HG03039 (cell line): ENCODE measurements around the gene TIMP2.

Experiments used
- ATAC-seq: cut with Tn5 transposase; IDR thresholded peaks from one replicate; pipeline ENCODE4 v1.9.1; 2021; ENCODE audit warnings: mild to moderate bottlenecking, moderate library complexity; ENCODE audit not compliant: unreplicated experiment

Gene TIMP2

GRCh38 chr17:78819806-78820792, 105.1 kb downstream of the TIMP2 start:
- ATAC-seq = no peak

DNA sequence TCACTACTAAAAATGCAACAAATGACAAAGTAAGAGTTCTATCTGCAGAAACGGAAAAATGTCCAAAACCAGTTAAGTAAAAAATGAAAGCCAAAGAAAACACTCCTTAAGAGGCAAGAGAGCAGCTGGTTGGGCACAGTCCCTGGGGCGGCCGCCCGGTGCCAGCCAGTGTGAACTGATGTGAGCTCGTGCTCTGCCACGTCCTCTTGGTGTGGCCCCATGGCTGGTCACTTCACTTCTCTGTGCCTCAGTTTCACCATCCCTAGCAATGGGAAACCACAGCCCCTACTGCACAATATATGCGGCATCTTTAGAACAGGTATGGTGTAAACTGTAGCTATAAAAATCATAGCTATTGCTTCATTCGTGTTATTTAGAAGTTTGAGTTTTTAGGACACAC, 105.8 kb downstream of the TIMP2 start:
- no peak for ATAC-seq

GRCh38 chr17:78818932-78819331, 106.3 kb downstream of the TIMP2 start:
- no peak for ATAC-seq

GRCh38 chr17:78818152-78818846, 106.9 kb downstream of the TIMP2 start:
- no peak for ATAC-seq

DNA sequence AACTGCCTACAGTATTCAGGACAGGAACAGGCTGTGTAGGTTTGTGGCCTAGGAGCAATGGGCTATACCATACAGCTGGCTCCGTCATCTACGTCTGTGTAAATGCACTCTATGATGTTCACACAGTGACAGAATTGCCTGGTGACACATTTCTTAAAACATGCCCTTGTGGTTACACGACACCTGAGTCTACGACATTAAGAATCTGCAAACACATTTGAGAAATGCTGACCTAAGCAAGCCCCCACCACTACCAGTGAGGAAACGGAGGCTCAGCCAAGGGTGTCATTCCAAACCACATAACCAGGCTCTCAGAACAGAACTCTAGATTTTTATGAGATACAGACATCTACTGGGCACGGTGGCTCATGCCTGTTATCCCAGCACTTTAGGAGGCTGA, 108.1 kb downstream of the TIMP2 start:
- ATAC-seq = no peak

DNA sequence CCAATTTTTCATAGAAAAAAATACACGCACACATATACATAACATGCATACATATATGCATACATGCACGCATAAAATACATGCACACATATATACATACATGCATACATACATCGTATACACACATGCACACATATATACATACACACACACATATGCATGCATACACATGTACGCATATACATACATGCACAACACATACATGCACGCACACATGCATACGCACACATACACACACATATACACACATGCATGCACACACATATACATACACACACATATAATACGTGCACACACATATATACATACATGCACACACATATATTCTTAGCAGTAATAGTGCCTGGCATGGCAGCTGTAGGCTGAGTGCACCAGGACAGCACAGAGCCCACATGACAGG, 109.5 kb downstream of the TIMP2 start:
- ATAC-seq = no peak

DNA sequence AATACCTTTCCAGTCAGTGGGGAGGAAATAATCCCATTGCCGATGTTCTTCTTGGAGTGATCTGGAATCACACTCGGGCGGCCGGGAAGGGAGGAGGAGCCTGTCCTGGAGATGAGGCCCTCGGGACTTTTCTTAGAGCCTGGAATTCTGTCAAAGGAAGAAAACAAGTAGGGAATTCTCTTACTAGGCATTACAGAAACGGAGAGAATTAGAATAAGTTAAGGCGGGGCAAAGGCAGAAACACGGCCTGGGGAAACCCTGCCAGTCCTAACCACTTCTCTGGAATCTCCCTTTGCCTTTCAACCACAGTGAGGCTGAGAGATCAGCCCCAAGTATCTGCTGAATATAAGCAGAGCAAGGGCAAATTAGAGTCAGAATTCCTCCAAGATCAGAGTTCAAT, 112.3 kb downstream of the TIMP2 start:
- ATAC-seq = no peak

DNA sequence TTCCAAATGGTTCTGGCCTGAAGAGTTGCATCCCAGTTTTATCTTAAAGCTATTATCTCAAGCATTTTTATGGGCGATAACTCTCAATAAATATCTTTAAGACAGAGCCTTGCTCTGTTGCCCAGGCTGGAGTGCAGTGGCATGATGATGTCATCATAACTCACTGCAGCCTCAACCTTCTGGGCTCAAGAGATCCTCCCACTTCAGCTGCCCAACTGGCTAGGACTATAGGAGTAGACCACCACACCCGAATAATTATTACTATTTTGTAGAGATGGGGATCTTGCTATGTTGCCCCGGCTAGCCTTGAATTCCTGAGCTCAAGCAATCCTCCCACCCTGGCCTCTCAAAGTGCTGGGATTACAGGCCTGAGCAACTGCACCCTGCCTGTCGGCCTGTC, 117.0 kb downstream of the TIMP2 start:
- no peak for ATAC-seq

- ATAC-seq = no peak
Measured at GRCh38 chr17:78806451-78806850, 118.7 kb downstream of the TIMP2 start.

DNA sequence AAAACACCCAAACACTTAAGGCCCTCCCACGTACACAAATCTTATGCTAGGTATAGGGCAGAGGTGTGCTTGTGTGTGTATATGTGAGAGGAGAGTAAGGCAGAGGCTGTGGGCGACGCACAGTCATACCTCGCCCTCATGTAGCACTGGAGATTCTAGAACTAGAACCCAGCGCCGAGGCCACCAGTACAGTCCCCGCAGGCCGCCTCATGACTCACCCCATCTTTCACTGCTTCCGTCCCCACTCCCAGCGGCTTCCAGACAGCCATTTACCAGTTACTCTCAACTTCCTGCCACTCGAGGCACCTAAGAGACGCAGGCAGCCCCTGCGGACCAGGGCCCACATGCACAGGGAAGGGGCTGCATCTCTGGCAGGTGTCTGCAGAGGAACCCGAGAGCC, 119.9 kb downstream of the TIMP2 start:
- ATAC-seq = no peak

- ATAC-seq = no peak
Measured at GRCh38 chr17:78804777-78805176, 120.4 kb downstream of the TIMP2 start.

- ATAC-seq = no peak
Measured at GRCh38 chr17:78803186-78803845, 121.9 kb downstream of the TIMP2 start.
